HUES6 (cell line): Measurements from ENCODE around the gene SERPINA5.

Experiments
- H3K27ac ChIP-seq: 2 replicates; pipeline ENCODE4 v1.7.0; 2013; ENCODE audit warnings: low read depth, mild to moderate bottlenecking, low read length, inconsistent platforms
- H3K27me3 ChIP-seq: 2 replicates; pipeline ENCODE4 v1.6.1; 2013; ENCODE audit warnings: low read length; ENCODE audit not compliant: control insufficient read depth, insufficient read depth
- H3K36me3 ChIP-seq: 2 replicates; pipeline ENCODE4 v1.6.1; 2013; ENCODE audit warnings: low read length; ENCODE audit not compliant: control insufficient read depth, insufficient read depth
- H3K4me1 ChIP-seq: 2 replicates; pipeline ENCODE4 v1.6.1; 2013; ENCODE audit warnings: low read length; ENCODE audit not compliant: control insufficient read depth, insufficient read depth
- H3K4me3 ChIP-seq: 2 replicates; pipeline ENCODE4 v1.5.1; 2013; ENCODE audit warnings: low read depth, low read length
- H3K9ac ChIP-seq: one replicate; pipeline ENCODE4 v1.6.1; 2013; ENCODE audit warnings: mild to moderate bottlenecking, low read length
- H3K9me3 ChIP-seq: 2 replicates; pipeline ENCODE4 v1.6.1; 2013; ENCODE audit warnings: low read depth, low read length; ENCODE audit not compliant: control insufficient read depth, insufficient read depth

Gene SERPINA5

DNA sequence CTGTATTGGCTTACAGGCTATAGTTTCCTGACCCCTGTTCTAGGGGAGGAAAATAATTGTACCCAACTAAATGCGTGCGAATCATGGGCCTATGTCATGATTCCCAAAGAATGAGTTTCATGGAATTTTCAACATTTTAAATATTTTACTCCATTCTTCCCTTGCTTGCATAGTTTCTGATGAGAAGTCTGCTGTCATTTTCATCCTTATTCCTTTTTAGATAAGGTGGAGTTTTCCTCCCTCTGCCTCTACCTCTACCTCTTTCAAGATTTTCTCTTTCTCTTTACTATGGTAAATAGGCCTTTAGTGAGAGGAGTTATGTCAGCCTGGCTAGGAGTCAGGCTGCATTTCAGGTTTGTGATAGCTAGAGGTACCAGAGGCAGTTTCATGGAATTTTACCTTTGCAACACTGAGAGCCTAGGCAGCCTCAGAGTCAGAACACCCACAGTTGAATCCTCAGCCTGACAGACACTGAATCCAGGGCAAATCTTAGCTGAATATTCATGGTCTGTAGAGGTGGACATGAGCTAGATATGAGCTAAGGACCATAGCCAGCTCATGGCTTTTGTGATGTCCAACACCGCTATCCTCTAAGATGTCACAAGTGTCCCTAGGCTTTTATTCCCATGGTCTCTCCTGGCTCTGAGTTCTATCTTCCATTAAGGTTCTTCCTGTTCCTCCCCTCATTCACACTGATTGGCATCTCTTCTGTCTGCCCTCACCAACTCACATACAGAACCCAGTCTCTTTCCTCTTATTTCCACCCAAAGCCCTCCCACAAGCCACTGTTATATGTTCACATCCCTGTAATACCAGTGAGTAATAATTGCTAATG, 37.0 kb downstream of the SERPINA5 start:
- Histone ChIP-seq H3K27ac (no peak overlapping the region), H3K9ac (no peak overlapping the region), H3K4me1 (no peaks in the 10 kb centered on the region), H3K9me3 (peaks cover 32% of the 10 kb centered on the region), H3K36me3 (no peaks in the 10 kb centered on the region), H3K4me3 (no peak overlapping the region), H3K27me3 (no peaks in the 10 kb centered on the region)

DNA sequence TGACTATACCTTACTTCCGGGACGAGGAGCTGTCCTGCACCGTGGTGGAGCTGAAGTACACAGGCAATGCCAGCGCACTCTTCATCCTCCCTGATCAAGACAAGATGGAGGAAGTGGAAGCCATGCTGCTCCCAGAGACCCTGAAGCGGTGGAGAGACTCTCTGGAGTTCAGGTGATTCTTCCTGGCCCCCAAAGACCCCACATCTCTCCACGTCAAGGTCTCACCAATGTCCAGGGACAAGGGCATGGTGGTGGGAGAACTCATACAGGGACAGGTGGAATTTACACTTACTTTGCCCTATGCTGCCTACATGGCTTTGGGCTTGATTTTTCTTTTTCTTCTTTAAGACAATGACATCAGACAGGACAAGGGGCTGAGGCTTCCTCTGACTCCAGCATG, 38.1 kb downstream of the SERPINA5 start:
- no peak overlapping the region for H3K4me3 ChIP-seq
- H3K27me3 ChIP-seq: peaks cover 7% of the 10 kb centered on the region; the same call in 1 of the 2 replicates
- no peak overlapping the region for H3K27ac ChIP-seq
- no peaks in the 10 kb centered on the region for H3K36me3 ChIP-seq
- H3K4me1 ChIP-seq: no peaks in the 10 kb centered on the region
- H3K9ac ChIP-seq: no peak overlapping the region
- peaks cover 32% of the 10 kb centered on the region for H3K9me3 ChIP-seq

DNA sequence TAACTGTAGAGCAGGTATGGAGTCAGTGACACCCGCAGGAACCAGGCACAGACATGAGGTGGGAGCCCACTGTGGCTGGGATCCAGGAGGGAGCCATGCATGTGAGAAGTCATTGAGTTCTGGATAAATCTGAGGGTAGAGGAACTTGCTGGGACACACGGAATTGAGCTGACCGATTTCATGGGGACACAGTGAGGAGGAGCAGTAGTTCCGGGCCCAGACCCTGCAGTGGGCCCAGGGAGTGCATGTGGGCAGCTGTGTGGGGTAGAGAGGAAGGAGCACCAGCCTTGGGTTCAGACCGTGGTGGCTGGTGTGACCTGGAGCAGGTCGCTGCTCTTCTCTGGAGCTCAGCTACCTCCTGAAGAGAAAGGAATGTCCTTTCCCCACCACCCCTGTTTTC, 39.4 kb downstream of the SERPINA5 start:
- no peak overlapping the region for H3K9ac ChIP-seq
- H3K4me1 ChIP-seq: no peaks in the 10 kb centered on the region
- no peak overlapping the region for H3K27ac ChIP-seq
- peaks cover 32% of the 10 kb centered on the region for H3K9me3 ChIP-seq
- H3K4me3 ChIP-seq: no peak overlapping the region
- no peaks in the 10 kb centered on the region for H3K36me3 ChIP-seq
- peaks cover 18% of the 10 kb centered on the region; the same call in 1 of the 2 replicates for H3K27me3 ChIP-seq

DNA sequence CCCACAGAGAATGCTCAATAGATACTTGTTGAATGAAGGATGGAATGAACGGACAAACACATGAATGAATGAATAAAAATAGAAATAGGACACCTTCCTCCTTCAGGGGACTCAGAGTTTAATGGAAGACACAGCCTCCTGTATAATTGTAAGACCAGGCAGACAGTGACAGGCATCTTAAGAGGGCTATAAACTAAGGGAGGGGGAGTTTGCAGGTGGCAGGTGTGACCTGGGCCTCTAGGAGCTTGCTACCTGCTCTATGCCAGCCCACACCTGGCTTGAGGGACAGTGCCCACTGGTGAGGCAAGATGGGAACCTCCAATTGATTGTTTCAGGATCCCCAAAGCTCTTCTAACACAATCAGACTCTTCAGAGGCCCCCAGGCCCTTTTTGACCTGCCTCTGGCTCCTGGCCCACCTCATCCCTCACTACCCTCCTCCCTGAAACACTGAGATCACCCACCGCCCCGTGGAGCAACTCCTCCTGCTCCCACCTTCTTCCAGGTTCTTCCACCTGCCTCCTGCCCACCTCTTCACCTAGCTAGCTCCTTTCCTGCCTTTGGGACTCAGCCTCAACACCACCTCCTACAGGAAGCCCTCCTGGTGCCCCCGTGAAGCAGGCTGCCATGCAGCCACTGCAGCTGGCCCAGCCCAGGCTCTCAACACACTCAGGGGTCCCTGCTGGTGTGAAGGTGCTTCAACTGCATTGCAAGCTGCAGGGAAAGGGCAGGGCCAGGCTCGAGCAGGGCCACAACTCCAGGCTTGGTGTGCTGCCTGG, 40.3 kb downstream of the SERPINA5 start:
- Histone ChIP-seq H3K9me3 (peaks cover 32% of the 10 kb centered on the region), H3K4me3 (no peak overlapping the region), H3K9ac (no peak overlapping the region), H3K27me3 (peaks cover 22% of the 10 kb centered on the region; the same call in 1 of the 2 replicates), H3K36me3 (no peaks in the 10 kb centered on the region), H3K4me1 (no peaks in the 10 kb centered on the region), H3K27ac (no peak overlapping the region)

DNA sequence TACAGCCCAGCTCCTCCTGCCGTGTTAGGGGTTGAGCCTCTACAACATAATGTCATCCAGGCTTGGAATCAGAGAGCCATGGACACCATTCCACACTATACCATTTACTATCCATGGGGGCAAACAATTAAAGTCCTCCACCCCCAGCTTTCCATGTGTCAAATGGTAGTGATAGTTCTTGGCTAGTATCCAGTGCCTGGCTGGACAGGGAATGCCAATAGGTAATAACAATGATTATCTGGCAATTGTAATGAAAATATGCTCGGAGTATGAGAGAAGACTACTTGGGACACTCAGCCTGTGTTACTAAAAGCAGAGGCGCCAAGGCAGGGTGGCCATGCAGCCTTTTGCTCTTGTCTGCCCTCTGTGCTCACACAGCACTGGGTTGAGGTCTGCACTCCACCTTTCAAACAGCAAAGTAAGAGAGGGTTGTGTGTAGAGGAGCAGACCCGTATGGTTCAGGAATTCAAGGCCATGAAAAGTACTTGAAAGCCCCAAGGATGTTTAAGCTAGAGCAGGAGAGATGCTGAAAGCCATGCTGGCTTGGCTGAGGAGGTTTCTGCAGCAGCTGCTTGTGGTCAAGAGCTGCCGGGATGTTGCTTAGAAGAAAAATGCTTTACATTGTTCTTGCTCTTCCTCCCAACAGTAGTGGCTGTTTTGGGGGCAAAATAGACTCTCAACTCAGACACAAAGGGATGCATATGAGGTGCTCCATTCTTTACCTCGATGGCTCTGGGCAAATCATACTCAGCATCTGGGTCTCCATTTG, 41.6 kb downstream of the SERPINA5 start:
- no peaks in the 10 kb centered on the region for H3K4me1 ChIP-seq
- H3K9ac ChIP-seq: no peak overlapping the region
- H3K27ac ChIP-seq: no peak overlapping the region
- H3K4me3 ChIP-seq: no peak overlapping the region
- H3K27me3 ChIP-seq: peaks cover 22% of the 10 kb centered on the region; the same call in 1 of the 2 replicates
- peaks cover 22% of the 10 kb centered on the region for H3K9me3 ChIP-seq
- no peaks in the 10 kb centered on the region for H3K36me3 ChIP-seq

DNA sequence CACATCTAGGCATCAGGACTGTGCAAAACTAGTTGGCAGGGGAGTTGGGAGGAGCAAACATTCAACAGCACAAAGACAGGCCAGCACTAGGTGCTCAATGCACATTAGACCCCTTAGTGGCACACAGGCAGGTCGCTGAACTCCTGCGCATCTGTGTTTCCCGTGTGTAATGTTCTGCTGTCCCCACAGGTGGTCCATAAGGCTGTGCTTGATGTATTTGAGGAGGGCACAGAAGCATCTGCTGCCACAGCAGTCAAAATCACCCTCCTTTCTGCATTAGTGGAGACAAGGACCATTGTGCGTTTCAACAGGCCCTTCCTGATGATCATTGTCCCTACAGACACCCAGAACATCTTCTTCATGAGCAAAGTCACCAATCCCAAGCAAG, 42.2 kb downstream of the SERPINA5 start:
- no peak overlapping the region for H3K27ac ChIP-seq
- H3K36me3 ChIP-seq: no peaks in the 10 kb centered on the region
- peaks cover 17% of the 10 kb centered on the region for H3K9me3 ChIP-seq
- no peak overlapping the region for H3K4me3 ChIP-seq
- peaks cover 22% of the 10 kb centered on the region; the same call in 1 of the 2 replicates for H3K27me3 ChIP-seq
- no peaks in the 10 kb centered on the region for H3K4me1 ChIP-seq
- H3K9ac ChIP-seq: no peak overlapping the region

DNA sequence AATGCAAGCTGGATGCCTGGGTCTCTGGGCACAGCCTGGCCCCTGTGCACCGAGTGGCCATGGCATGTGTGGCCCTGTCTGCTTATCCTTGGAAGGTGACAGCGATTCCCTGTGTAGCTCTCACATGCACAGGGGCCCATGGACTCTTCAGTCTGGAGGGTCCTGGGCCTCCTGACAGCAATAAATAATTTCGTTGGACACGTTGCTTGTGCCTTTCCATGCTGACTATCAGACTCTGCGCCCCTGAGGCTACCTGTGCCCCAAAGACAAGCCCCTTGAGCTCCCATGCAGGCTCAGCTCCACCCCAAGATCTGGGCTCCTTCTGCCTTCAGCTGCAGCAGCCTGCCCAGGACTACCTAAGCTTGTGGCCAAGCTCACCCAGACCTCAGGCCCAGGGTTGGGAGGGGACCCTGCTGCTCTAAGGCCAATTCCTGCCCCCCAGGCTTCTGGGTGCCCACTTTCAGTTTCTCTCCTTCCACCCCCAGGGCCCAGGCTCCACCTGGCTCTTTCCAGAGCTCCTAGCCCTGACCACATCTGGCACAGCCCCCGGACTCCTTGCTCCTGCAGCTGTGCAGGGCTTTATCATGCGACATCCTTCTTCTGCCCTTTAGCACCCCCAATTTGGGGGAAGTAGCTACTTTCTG, 42.8 kb downstream of the SERPINA5 start:
- no peak overlapping the region for H3K9ac ChIP-seq
- no peak overlapping the region for H3K4me3 ChIP-seq
- H3K27me3 ChIP-seq: peaks cover 24% of the 10 kb centered on the region; the same call in 1 of the 2 replicates
- H3K9me3 ChIP-seq: peaks cover 11% of the 10 kb centered on the region
- no peaks in the 10 kb centered on the region for H3K4me1 ChIP-seq
- H3K36me3 ChIP-seq: no peaks in the 10 kb centered on the region
- no peak overlapping the region for H3K27ac ChIP-seq

DNA sequence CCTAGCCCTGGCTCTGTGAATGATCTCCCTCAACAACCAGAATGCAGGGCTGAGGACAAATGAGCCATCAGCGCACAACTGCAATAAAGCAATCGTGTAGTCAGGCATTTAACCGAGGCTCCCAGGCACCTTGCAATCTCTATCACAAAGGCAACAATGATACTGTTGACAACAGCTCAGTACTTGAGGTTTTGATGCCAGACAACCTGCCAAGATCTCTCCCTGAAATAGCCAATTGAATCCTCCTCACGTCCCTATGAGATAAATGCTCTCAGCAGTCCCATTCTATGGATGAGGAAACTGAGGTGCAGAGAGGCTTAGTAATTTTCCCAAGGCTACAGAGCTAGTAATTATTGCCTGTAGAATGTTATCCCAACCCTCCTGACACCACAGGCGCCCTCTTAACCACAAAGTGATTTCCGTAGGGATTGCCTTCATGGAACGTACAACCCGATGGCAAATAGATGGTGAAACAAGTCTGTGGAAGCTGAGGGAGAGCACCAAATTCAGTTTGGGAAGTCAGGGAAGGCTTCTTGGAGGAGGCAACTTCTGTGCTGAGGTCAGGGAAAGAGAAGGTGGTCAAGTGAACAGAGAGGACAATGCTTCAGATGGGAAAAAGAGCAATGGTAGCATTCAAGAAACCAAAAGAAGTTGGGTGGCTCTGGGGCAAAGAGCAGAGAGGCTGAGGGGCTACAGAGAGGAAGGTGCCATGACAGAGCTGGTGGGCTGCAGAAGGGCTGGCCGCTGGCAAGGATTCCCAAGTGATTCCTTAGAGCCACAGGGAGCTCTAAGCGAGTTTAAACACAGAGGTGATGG, 43.5 kb downstream of the SERPINA5 start:
- no peak overlapping the region for H3K9ac ChIP-seq
- H3K27ac ChIP-seq: no peak overlapping the region
- no peak overlapping the region for H3K4me3 ChIP-seq
- peaks cover 3% of the 10 kb centered on the region; the same call in 1 of the 2 replicates for H3K9me3 ChIP-seq
- no peaks in the 10 kb centered on the region for H3K4me1 ChIP-seq
- H3K27me3 ChIP-seq: peaks cover 28% of the 10 kb centered on the region
- H3K36me3 ChIP-seq: no peaks in the 10 kb centered on the region

DNA sequence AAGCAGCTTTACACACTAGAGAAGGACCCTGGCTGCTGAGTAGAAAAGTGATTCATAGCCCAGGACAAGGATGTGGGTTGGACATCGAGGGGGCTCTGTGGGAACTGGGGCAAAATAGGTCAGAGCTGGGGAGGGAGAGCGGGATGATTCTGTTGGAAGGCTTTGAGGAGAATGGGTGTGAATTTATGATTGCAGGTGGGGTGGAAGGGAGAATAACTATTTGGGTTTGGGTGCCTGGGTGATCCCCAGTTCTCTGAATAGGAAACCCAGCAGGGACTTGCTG, 44.1 kb downstream of the SERPINA5 start:
- no peak overlapping the region for H3K27ac ChIP-seq
- H3K9me3 ChIP-seq: no peaks in the 10 kb centered on the region

DNA sequence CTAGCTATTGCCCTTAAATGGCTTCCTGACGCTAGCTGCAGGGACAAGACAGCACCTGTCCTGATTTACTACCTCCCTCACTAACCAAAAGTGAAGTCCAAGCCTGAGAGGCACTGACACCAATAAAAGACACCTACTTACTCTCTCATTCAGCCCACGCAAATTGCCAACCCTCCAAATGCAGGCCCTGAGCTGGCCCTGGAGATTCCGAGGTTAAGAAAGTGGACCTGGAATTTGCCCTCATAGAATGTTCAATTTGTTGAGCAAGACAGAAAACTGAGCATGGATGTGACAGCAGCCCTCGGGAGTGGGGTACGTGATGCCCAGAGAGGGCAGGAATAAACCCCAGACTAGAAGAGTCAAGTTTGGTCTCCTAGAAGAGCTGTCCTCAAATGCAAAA, 47.4 kb downstream of the SERPINA5 start:
- H3K9ac ChIP-seq: no peak overlapping the region
- H3K9me3 ChIP-seq: peaks cover 5% of the 10 kb centered on the region; the same call in 1 of the 2 replicates
- H3K27me3 ChIP-seq: peaks cover 28% of the 10 kb centered on the region

More for the DNA sequence above, 44.1 kb downstream of the SERPINA5 start:
- H3K36me3 ChIP-seq: no peaks in the 10 kb centered on the region
- no peak overlapping the region for H3K4me3 ChIP-seq
- H3K27me3 ChIP-seq: peaks cover 28% of the 10 kb centered on the region
- H3K9ac ChIP-seq: no peak overlapping the region
- H3K4me1 ChIP-seq: no peaks in the 10 kb centered on the region

More for the DNA sequence above, 47.4 kb downstream of the SERPINA5 start:
- Histone ChIP-seq H3K36me3 (no peaks in the 10 kb centered on the region), H3K4me1 (no peaks in the 10 kb centered on the region), H3K27ac (no peak overlapping the region), H3K4me3 (no peak overlapping the region)
